HEK293T (cell line): ENCODE results near the gene RGS16.

Experiments used
- BHLHE40 ChIP-seq: fragments of 450-650 bp; IDR thresholded peaks from 2 replicates; pipeline ENCODE4 v1.6.1; 2016; ENCODE audit warnings: mild to moderate bottlenecking, moderate library complexity, borderline replicate concordance
- FOXA1 ChIP-seq: fragments of 450-650 bp; IDR thresholded peaks from 2 replicates; pipeline ENCODE4 v1.6.1; 2016; ENCODE audit warnings: mild to moderate bottlenecking
- FOXK2 ChIP-seq: fragments of 450-650 bp; IDR thresholded peaks from 2 replicates; pipeline ENCODE4 v1.6.1; 2016; ENCODE audit warnings: mild to moderate bottlenecking
- HDGF ChIP-seq: fragments of 450-650 bp; IDR thresholded peaks from 2 replicates; pipeline ENCODE4 v1.6.1; 2017; ENCODE audit warnings: antibody characterized with exemption, borderline replicate concordance
- SUZ12 ChIP-seq: fragments of 450-650 bp; IDR thresholded peaks from 2 replicates; pipeline ENCODE4 v1.6.1; 2016; ENCODE audit warnings: mild to moderate bottlenecking

DNA sequence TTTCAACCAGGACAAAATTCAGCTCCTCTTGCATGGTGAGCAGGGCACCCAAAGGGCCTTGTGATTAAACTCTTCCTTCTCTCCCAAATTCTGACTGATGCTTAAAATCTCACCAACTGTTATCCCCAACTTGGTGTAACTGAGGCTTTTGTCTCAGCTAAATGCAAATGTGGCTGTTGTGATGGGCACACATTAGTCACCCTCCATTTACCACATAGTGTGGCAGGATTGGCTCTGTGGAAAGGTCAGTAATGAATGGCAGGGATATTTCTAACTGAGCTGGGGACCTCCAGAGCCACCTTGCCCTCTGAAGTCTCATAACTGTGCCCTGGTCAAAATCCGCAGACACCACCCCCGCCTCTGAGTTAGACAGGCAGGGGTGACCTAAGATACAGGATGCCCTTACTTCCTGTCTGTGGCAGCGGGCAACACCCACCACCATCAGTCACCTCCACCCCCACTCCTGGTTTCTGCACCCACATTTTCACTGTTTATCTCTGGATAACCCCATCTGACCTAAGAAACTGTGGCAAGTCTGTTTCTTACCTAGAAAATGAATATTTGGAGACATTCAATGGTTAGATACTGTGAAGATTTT lies 25.4 kb upstream of the RGS16 start:
- TF ChIP-seq FOXK2 (no peak), FOXA1 (no peak), SUZ12 (no peak), BHLHE40 (no peak), HDGF (no peak)
